GM18909 (cell line): Measurements from ENCODE around the gene PCDHGB7.
A peak's percentile ranks its signal among the peaks of the same experiment; 100 is the strongest.
"Not testable (repeated sequence)": the region's sequence is repeated elsewhere in the genome, so short reads cannot be mapped to it uniquely, and the experiment has no call there.

Experiments used
- ATAC-seq: cut with Tn5 transposase; IDR thresholded peaks from one replicate; pipeline ENCODE4 v1.9.1; 2021; ENCODE audit warnings: mild to moderate bottlenecking; ENCODE audit not compliant: unreplicated experiment, poor library complexity

Gene PCDHGB7

DNA sequence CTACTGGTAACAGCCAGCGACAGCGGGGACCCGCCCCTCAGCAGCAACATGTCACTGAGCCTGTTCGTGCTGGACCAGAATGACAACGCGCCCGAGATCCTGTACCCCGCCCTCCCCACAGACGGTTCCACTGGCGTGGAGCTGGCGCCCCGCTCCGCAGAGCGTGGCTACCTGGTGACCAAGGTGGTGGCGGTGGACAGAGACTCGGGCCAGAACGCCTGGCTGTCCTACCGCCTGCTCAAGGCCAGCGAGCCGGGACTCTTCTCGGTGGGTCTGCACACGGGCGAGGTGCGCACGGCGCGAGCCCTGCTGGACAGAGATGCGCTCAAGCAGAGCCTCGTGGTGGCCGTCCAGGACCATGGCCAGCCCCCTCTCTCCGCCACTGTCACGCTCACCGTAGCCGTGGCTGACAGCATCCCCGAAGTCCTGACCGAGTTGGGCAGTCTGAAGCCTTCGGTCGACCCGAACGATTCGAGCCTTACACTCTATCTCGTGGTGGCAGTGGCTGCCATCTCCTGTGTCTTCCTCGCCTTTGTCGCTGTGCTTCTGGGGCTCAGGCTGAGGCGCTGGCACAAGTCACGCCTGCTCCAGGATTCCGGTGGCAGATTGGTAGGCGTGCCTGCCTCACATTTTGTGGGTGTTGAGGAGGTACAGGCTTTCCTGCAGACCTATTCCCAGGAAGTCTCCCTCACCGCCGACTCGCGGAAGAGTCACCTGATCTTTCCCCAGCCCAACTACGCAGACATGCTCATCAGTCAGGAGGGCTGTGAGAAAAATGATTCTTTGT lies 22.9 kb upstream of the PCDHGB7 start:
- ATAC-seq: not testable (repeated sequence)

GRCh38 chr5:141397756-141398551 lies 19.5 kb upstream of the PCDHGB7 start, which contains the start of gene PCDHGB5:
PCDHGB5 (plus strand) TSS chr5:141397947; CDS start chr5:141398128, 181 bp downstream.
- peak; percentile 85 for ATAC-seq

GRCh38 chr5:141398608-141399007 lies 18.9 kb upstream of the PCDHGB7 start:
- no peak for ATAC-seq

GRCh38 chr5:141399555-141400258 lies 17.8 kb upstream of the PCDHGB7 start:
- no peak for ATAC-seq

GRCh38 chr5:141402553-141403243 lies 14.8 kb upstream of the PCDHGB7 start, which contains the start of gene PCDHGA9:
PCDHGA9 (plus strand) TSS chr5:141402778; CDS start chr5:141402953, 175 bp downstream.
- no peak for ATAC-seq

DNA sequence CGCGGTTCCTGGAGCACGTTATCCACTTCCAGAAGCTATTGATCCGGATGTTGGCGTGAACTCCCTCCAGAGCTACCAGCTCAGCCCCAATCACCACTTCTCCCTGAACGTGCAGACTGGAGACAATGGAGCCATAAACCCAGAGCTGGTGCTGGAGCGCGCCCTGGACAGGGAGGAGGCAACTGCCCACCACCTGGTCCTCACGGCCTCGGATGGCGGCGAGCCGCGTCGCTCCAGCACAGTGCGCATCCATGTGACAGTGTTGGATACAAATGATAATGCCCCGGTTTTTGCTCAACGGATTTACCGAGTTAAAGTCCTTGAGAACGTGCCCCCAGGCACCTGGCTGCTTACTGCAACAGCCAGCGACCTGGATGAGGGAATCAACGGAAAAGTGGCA lies 14.1 kb upstream of the PCDHGB7 start:
- no peak for ATAC-seq

DNA sequence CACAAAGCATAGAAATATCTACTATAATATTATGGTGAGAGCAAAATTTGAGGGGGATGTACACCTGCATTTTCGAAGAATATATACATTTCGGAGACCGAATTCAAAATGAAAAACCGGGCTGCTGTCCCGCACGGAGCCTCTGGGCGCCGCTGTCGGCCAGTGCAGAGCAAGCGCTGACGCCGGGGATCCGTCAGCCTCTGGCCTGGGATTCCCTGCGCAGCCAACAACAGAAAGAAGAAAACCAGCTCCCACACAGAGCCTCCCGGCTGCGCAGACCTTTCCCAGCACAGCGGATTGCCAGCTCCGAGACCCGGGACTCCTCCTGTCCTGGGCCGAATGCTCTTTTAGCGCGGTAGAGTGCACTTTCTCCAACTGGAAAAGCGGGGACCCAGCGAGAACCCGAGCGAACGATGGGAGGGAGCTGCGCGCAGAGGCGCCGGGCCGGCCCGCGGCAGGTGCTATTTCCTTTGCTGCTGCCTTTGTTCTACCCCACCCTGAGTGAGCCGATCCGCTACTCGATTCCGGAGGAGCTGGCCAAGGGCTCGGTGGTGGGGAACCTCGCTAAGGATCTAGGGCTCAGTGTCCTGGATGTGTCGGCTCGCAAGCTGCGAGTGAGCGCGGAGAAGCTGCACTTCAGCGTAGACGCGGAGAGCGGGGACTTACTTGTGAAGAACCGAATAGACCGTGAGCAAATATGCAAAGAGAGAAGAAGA lies 9.5 kb upstream of the PCDHGB7 start, which contains the start of gene PCDHGB6:
Gene PCDHGB6, plus strand, starts transcription at position 232 of the 716 bp plus-strand sequence. Its CDS starts 182 bp downstream, at position 414.
- peak; percentile 70 for ATAC-seq

DNA sequence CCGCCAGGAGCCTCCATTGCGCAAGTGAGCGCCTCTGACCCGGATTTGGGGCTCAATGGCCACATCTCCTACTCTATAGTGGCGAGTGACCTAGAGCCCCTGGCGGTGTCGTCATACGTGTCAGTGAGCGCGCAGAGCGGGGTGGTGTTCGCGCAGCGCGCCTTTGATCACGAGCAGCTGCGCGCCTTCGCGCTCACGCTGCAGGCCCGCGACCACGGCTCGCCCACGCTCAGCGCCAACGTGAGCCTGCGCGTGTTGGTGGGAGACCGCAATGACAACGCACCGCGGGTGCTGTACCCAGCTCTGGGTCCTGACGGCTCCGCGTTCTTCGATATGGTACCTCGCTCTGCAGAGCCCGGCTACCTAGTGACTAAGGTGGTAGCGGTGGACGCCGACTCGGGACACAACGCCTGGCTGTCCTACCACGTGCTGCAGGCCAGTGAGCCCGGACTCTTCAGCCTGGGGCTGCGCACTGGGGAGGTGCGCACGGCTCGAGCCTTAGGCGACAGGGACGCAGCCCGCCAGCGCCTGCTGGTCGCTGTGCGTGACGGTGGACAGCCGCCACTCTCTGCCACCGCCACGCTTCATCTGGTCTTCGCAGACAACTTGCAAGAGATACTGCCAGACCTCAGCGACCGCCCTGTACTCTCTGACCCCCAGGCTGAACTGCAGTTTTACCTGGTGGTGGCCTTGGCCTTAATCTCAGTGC lies 7.7 kb upstream of the PCDHGB7 start:
- no peak for ATAC-seq

GRCh38 chr5:141411575-141411974 lies 5.9 kb upstream of the PCDHGB7 start:
- ATAC-seq: no peak

DNA sequence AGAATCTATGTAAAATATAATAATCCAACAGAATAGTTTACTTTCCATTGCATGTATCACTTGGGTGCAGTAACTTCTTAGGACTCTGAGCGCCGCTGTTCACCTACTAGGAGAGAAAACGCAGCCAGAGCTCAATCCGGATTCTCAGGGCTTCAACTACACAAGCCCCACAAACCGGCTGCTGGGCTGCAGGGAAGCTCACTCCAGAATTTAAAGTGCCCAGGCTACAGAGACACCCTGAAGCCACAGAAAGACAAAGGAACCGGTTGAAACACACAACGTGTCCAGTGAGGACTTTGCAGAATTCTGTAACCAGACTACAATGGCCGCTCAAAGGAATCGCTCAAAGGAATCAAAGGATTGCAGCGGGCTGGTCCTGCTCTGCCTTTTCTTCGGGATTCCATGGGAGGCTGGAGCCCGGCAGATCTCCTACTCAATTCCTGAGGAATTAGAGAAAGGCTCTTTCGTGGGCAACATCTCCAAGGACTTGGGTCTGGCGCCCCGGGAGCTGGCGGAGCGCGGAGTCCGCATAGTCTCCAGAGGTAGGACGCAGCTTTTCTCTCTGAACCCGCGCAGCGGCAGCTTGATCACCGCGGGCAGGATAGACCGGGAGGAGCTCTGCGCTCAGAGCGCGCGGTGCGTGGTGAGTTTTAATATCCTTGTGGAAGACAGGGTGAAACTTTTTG lies 4.5 kb upstream of the PCDHGB7 start, which contains the start of gene PCDHGA10:
Gene PCDHGA10, plus strand, starts transcription at position 134 of the 686 bp plus-strand sequence. Its CDS starts 189 bp downstream, at position 323.
- peak; percentile 79 for ATAC-seq

DNA sequence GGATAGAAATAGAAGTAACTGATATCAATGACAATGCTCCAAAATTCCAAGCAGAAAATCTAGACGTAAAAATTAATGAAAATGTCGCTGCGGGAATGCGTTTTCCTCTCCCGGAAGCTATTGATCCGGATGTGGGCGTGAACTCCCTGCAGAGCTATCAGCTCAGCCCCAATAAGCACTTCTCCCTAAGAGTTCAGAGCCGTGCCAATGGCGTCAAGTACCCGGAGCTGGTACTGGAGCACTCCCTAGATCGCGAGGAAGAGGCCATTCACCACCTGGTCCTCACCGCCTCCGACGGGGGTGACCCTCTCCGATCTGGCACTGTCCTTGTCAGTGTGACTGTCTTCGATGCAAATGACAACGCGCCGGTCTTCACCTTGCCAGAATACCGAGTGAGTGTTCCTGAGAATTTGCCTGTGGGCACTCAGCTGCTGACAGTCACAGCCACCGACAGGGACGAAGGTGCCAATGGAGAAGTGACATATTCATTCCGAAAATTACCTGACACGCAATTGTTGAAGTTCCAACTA lies 3.9 kb upstream of the PCDHGB7 start:
- no peak for ATAC-seq

GRCh38 chr5:141414548-141415274 lies 2.8 kb upstream of the PCDHGB7 start:
- ATAC-seq: not testable (repeated sequence)

DNA sequence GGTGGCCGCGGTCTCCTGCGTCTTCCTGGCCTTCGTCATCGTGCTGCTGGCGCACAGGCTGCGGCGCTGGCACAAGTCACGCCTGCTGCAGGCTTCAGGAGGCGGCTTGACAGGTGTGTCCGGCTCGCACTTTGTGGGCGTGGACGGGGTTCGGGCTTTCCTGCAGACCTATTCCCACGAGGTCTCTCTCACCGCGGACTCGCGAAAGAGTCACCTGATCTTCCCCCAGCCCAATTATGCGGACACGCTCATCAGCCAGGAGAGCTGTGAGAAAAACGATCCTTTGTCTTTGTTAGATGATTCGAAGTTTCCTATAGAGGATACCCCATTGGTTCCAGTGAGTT lies 2.2 kb upstream of the PCDHGB7 start:
- ATAC-seq: not testable (repeated sequence)

GRCh38 chr5:141419074-141419880 lies 1.8 kb downstream of the PCDHGB7 start:
- ATAC-seq: no peak

DNA sequence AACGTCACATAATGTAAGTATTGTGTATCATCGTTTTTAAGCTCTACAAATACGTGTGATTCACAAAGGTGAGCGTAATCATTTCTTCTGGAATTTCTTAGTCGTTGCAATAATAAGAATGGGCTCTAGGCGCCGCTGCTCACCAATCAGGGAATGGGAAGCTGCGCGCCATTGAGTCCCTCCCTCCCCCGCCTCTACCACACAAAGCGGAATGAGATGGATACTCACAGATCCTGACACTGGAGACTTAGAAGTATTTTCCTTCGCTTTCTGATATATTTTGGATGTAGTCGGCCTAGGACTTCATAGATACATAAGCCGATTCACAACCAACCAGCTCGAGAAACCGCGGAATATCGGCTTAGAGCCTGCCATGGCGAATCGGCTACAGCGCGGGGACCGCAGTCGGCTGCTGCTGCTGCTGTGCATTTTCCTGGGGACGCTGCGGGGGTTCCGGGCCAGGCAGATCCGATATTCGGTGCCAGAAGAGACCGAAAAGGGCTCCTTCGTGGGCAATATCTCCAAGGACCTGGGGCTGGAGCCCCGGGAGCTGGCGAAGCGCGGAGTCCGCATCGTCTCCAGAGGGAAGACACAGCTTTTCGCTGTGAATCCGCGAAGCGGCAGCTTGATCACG lies 3.5 kb downstream of the PCDHGB7 start, which contains the start of gene PCDHGA11:
Gene PCDHGA11, plus strand, starts transcription at position 197 of the 634 bp plus-strand sequence. Its CDS starts 177 bp downstream, at position 374.
- ATAC-seq: peak; percentile 46

DNA sequence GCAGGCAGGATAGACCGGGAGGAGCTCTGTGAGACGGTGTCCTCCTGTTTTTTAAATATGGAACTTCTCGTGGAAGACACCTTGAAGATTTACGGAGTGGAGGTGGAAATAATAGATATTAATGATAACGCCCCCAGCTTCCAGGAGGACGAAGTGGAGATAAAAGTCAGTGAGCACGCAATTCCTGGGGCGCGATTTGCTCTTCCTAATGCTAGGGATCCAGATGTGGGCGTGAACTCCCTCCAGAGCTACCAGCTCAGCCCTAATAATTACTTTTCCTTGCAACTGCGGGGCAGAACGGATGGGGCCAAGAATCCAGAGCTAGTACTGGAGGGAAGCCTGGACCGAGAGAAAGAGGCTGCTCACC lies 4.0 kb downstream of the PCDHGB7 start:
- ATAC-seq: no peak
